B cell (primary cell): ENCODE results near the gene ZNF33B.

Experiments used
- CTCF ChIP-seq: fragments of 200-600 bp; IDR thresholded peaks from one replicate; pipeline ENCODE4 v1.8.0; 2022; ENCODE audit warnings: antibody characterized with exemption, mild to moderate bottlenecking
- EZH2 ChIP-seq: IDR thresholded peaks from 2 replicates; pipeline ENCODE4 v1.6.1; 2012; ENCODE audit warnings: borderline replicate concordance, low read depth, mild to moderate bottlenecking, moderate library complexity, low read length; ENCODE audit not compliant: insufficient read depth, poor library complexity, severe bottlenecking

GRCh38 chr10:42637648-42638054 lies 719 bp downstream of the ZNF33B start:
- no peak for TF ChIP-seq CTCF
- no peak for TF ChIP-seq EZH2
